HG03342 (cell line): ENCODE measurements around the gene CLEC10A.
"Not testable (repeated sequence)": the region's sequence is repeated elsewhere in the genome, so short reads cannot be mapped to it uniquely, and the experiment has no call there.

ENCODE experiments used
- ATAC-seq: cut with Tn5 transposase; IDR thresholded peaks from one replicate; pipeline ENCODE4 v1.9.1; 2021; ENCODE audit warnings: mild to moderate bottlenecking, moderate library complexity; ENCODE audit not compliant: unreplicated experiment

Gene CLEC10A

DNA sequence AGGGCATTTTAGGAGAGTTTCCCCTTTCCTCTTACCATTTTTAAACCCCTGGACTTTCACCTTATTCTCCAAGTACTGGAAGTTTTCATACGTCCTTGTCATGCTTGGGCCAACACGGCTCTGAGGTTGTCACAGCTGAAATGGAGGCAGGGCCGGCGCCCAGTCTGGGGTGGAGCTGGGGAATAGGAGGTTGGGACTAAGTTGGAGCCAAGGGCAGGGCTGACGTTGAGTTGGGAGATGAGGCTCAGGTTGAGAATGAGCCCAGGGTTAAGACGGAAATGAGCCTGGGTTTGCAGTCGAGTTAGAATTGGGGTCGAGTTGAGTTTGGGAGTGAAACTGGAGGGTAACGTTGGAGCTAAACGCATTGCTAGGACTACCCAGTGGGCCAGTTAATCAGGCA lies 1.3 kb downstream of the CLEC10A start:
- no peak for ATAC-seq

DNA sequence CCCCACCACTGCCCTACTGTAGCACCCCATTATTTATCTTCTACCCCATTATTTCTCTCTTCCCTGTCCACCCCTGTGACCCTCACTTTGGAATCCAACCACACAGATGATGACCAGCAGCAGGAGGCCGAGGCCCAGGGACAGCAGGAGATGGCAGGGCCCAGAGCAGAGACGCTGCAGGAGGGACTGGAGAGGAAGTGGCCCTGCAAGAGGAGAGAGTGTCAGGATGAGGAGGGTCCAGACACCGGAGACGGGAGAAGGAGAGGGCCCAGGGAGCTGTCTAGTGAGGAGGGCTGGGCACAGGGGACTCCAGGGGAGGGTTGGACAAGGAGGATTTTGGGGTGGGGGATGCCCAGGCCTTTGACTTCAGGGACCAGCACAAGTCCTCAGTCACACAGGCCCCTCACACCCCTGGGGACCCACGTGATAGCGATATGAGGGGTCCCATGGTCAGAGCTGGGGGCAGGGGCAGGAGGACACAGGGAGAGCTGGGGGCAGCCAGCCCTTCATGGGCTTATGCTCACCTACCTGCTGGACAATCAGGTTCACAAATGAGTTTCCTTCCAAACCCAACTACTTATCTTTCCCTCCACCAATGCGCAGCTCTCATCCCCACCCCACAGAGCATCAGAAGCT lies 2.0 kb downstream of the CLEC10A start:
- no peak for ATAC-seq

DNA sequence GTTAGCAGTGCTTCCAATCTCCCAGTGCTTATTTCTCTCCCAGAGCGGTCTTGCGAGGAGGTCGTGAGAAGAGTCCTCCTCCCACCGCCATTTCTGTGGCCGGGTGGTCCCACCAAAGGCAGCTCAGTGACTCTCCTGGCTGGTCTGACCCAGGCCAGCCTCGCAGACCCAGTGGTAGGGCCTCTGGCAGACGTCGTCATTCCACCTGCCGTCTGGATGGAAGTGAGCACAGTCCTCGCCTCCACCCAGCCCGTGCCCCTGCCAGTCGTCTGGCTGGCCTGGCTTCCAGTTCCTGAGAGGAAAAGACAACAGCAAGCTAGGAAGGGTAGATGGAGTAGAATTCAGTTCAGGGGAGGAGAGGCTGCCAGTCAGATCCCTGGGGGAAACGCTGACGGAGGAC lies 5.1 kb downstream of the CLEC10A start:
- ATAC-seq = no peak

DNA sequence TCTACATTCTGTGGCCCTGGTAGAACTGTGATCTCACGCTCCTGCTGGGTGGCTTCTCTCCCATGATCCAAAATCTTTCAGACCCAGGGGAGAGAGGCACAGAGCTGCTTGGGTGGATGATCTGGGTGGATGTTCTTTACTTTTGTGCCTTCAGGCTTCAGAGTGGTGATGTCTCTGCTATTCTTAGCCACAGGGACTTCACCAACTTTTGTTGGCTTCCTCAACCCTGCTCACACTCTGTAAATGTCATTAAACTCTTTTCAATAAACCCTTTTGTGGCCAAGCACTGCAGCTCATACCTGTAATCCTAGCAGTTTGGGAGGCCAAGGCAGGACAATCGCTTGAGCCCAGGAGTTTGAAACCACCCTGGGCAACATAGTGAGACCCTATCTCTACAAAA lies 7.6 kb downstream of the CLEC10A start:
- no peak for ATAC-seq

DNA sequence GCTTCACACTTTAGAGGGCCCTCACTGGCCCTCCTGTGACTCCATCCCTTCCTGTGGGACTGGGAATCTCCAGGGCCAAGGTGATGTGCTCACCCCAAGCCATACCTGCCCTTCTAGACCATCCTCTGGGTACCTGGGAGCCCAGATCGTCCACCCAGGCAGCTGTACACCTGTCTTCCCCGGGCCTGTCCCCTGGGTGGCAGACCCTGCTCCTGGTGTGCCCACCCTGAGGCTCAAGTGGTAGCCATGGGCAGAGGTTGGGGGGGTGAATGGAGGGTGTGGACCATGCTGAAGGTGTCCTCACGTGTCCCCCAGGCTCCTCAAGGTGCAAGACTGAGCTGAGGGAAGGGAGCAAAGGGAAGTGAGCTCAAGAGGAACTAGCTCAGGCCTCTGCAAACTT lies 9.3 kb downstream of the CLEC10A start:
- no peak for ATAC-seq

DNA sequence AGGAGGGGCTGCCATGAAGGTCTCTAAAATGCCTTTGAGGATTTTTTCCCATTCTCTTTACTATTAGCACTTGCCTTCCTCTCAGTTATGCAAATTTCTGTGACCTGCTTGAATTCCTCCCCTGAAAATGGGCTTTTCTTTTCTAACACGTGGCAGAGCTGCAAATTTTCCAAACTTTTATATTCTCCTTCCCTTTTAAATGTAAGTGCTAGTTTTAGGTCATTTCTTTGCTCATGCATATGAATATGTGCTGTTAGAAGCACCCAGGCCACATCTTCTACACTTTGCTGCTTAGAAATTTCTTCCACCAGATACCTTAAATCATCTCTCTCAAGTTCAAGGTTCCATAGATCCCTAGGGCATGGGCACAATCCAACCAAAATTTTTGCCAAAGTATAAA lies 11.8 kb downstream of the CLEC10A start:
- ATAC-seq = no peak

DNA sequence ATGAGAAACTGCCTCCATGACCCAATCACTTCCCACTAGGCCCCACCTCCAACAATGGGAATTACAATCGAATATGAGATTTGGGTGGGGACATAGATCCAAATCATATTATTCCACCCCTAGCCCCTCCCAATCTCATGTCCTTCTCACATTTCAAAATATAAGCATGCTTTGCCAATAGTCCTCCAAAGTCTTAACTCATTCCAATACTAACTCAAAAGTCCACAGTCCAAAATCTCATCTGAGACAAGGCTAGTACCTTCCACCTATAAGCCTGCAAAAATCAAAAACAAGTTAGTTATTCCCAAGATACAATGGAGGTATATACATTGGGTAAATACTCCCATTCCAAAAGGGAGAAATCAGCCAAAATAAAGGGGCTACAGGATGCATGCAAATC lies 12.9 kb downstream of the CLEC10A start:
- ATAC-seq = no peak

DNA sequence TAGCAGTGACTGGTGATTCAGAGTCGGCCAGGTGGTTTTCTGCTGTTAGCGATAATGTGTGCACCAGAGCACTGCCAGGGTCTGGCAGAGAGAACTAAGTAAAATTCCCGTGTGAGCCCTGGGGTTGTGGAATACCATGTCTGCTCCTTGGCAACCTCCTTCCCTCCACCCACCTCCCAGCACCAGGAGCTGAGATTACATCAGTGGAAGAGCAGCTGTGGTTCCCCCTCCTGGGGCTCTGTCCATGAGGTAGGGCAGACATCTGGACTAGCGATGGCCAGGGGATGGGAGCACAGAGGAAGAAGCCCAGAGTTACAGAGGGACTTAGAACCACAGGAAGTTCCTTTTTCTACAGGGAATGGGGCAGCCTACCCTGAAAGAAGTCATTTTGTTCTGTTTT lies 15.8 kb downstream of the CLEC10A start:
- no peak for ATAC-seq

DNA sequence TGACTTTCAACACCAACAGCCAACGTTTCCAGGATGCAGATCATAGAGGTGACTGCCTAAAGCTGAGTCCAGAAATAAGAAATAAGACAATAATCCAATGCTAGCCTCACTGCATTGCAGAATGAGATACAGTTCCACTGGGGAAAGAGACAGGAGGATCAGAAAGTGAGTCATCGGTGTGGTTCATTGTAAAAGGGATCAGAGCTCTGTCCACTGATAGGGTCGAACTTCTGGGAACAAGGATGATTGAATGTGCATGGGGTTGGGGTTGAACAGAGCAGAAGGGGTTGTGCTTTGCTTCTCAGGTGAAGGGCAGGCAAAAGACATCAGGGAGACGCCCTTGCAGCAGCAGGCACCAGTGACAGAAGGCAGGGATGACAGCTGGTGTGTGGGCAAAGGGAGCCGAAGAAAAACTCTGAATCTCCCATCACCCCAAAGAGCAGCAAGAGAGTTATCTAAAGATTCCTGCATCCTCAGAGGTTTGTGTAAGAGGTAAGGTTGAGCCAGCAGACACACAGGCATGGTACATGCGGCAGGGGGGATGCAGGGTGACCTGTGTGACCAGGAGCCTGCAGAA lies 16.4 kb downstream of the CLEC10A start:
- ATAC-seq = no peak

DNA sequence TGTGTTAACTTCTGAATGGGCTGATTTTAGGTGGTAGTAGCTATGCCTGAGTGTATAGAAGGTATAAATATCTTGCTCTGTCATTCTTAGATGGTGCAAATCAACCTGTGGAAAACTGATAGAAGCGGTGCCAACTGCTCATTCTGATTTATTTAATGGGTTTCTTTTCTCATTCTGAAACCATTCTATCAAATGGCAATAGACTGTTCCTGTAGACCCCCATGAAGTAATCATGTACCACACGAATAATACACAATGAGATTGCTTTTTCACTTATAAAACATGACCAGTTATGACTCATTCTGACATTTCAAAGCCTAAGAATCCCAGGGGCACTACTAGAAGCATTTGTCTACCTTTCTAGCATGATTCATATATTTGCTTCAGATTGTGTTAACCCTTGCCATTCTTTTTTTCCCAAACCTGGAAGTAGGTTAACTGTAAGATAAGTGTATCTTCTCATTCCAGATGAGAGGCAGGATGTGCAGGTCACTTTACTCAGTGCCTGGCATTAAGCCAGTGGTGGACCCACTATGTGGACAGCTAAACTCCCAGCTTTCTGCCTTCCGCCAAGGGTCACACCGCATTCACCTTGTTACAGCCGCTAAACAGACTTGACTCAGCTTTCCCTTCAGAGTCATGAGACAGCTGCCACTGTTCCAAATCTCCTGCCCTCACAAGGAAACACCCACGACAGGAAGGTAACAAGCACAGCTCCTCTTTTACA lies 19.7 kb downstream of the CLEC10A start:
- ATAC-seq = no peak

DNA sequence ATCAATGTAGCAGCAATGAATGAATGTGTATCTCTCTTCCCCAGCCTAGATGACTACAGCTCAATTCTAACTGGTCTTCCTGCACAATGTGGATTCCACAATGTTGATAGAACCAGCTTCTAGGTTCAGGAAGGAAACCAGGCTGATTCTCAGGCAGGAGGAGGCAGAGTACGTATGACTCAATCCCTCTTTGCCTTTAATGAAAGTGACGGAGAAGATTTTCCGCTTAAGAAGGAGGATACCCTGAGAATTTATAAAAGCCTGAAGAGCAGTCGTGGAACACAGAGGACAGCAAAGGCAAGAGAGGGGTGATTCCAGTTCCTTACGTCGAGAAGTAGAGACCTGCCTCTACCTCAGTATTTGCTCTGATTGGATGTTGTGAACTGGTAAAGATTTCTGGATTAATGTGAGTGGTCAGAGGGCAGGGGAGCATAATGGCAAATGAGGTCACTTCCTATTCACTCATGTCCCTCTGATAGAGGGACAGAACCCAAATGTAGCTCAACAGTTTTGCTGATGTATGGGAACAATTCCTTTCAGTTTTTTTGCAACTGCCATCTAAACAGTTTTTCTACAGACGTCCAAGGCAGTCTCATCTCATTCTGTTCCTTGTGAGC lies 21.1 kb downstream of the CLEC10A start:
- ATAC-seq = no peak

DNA sequence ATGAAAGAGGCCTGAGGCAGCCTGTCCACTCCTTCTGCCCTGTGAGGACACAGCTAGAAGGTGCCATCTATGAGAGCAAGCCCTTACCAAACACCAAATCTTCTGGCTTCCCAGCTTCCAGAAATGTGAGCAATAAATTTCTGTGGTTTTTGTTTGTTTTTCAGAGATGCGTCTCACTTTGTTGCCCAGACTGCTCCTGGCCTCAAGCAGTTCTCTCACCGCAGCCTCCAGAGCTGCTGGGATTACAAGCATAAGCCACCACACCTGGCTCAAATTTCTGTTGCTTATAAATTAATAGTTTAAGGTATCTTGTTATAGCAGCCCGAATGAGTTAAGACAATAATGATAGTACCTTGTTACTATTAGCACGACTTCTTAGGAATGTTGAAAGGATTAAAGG lies 23.7 kb downstream of the CLEC10A start:
- ATAC-seq = no peak

DNA sequence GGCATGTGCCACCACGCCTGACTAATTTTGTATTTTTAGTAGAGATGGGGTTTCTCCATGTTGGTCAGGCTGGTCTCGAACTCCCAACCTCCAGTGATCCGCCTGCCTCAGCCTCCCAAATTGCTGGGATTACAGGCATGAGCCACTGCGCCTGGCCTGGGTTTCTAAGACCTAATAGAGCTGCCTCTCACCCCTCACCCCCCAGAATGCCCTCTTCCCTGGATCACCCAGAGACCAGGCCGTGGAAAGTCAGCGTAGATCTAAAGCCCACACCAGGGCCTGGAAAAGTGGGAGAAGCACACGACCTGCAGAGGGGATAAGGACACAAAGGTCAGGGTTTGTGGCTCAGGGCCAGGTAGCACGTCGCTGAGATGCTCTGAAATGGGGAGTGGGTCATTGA lies 29.5 kb downstream of the CLEC10A start:
- not testable (repeated sequence) for ATAC-seq

DNA sequence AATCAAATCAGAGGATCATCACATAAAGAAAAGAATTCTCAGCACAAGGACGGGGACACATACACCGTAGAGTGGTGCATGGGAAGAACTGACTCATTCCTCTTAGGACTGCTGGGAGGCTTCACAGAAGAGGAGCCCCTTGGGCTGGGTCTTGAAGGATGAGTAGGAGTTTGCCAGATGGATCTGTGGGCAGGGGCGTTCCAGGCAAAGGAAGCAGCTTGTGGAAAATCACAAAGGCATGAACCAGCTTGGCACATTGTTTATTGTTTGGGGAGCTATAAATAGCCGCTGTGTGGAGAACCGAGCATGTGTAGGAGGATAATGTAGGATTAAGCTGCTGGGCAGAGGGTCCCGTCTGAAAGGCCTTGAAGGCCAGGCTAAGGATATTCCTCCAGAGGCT lies 31.1 kb downstream of the CLEC10A start:
- no peak for ATAC-seq

DNA sequence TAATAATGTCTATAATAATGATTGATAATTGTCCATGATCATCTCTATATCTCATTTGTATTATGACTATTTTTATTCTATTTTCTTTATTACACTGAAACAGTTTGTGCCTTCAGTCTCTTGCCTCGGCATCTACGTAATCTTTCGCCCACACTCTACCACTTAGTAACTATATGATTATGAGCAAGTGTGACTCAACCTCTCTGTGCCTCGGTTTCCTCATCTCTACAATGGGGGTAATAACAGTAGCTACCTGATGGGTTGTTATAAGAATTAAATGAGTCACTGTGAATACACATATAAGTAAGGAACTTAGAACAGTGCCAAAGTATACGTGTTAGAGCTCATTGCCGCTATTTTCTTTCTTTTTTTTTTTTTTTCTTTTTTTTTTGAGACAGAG lies 32.5 kb downstream of the CLEC10A start:
- ATAC-seq = no peak

DNA sequence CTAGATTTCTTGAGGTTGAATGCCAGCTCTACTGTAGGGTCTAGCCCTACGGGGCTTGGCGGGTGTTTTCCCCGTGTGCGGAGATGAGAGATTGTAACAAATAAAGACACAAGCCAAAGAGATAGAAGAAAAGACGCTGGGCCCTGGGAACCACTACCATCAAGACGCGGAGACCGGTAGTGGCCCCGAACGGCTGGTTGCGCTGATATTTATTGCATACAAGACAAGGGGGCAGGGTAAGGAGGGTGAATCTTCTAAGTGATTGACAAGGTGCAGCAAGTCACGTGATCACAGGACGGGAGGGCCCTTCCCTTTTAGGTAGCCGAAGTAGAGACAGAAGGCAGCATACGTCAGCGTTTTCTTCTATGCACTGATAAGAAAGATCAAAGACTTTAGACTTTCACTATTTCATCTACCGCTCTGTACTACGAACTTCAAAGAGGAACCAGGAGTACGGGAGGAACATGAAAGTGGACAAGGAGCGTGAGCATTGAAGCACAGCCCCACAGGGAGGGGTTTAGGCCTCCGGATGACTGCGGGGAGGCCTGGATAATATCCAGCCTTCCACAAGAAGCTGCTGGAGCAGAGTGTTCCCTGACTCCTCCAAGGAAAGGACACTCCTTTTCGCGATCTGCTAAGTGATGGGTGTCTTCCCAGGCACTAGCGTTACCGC lies 33.2 kb downstream of the CLEC10A start:
- ATAC-seq = not testable (repeated sequence)

DNA sequence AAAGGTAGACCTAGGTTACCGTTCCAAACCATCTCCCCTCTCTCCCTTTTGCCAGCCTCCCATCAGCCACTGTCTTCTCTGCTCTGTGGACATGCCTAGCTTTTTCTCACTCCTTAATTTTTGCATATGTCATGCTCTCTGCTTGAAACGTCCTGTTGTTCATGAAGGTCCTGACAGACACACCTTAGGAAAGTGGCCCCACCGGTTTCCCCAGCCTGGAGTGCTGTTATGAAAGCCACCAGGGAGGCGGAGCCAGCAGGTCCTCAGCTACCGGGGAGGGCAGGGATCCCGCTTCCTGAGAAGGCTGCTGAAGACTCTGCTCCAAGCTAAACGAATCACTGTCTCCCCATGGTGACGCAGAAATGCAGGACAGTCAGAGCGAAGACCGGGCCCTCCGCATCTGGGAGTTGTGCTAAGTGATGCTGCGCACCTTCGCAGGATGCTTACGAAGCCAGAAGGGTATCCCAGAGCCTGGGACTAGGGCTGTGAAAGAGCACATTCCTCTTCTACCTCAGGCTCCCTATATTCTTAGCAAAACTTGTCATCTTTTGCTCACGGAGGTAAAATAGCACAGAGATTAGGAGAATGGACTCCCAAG lies 33.8 kb downstream of the CLEC10A start:
- no peak for ATAC-seq

DNA sequence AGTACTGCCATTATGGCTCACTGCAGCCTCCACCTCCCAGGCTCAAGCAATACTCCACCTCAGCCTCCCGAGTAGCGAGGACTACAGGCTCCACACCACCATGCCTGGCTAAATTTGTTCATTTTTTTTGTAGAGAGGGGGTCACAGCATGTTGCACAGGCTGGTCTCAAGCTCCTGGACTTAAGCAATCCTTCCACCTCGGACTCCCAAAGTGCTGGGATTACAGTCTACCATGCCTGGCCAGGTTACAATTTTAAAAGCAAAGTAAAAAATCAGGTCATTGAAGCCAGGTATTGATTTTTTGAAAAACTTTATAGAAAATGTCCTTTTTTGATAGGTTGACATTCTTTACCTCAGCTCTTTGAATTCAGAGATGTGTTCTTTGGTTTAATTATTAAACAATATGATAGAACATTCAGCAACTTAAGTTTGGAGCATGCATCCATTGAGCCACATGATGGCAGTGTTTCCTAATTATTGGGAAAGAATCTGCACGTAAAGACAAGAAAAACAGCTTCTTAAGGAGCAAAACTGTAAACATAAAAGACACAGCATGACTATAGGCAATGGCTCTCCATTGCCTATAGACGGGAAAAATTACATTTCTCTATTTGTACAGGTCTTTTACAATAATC lies 34.4 kb downstream of the CLEC10A start:
- no peak for ATAC-seq

DNA sequence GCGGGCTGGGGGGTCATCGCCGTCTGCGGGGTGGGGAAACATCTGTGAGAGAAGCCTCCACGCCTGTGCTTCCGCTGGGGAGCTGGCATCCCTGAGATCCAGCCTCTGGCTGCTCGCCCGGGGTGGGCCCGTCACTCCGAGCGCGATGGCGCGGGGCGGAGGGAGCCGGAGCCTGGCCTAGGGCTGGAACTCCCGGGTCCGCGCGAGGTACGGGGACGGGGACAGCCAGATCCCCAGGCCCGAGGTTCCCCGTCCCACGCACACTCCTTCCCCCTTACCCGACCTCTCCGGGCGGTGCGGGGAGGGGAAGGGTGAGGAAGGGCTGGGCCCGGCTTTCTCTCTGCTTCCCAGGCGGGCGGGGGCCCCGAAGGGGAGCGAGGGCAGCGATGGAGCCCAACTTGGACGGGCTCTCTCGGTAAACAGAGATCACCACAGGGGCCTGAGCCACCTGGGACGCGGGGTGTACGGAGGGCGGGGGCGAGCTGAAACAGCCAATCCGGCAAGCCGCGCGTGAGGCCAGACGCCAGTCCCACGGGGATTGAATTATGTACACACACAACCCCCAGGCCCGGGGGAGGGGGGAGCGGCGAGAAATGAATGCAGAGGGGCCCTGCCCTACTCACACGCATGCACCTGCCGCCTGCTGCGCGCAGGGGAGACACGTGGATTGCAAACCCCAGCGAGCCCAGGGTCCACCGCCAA lies 36.4 kb downstream of the CLEC10A start, which contains the start of gene SLC16A11:
SLC16A11 (minus strand) TSS at position 596 of the 702 bp plus-strand sequence; CDS start at position 17, 579 bp downstream.
- peak; percentile 32 for ATAC-seq

DNA sequence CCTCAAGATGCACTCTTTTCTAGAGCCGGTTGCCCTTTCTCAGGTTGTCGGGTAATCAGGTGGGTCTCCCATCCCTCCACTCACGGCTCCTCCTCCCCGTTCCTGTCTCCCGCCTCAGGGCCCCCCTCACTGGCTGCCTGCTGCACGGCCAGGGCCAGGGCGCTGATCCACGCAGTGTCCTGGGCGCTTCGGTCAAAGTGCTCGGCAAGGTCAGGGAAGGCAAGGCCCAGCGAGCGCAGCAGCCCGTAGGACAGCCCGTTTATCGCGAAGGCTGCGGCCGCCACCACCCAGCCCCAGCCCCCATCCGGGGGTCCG lies 36.9 kb downstream of the CLEC10A start:
- ATAC-seq = peak; percentile 6
